Left lung (tissue), 10 donors: Measurements from ENCODE around the gene FAM229A. TPM values are rescaled to one million over a fixed set of nuclear protein-coding genes. Genes with fewer than 3 reads are reported as not detected.

Source experiments
- ATAC-seq: fragments of 200-7000 bp; cut with Tn5 transposase; one replicate; pipeline ENCODE4 v1.9.1; 2020; ENCODE audit warnings: moderate library complexity
- DNase-seq, 4 donors: peaks; one replicate each; pipeline ENCODE4 v3.0.0-alpha.2; 2013 to 2020
- H3K27ac ChIP-seq, 2 donors: fragments of 200-600 bp; sonication (generic) in 1 of 2; one replicate each; pipeline versions ENCODE4 v1.5.0 to v1.8.0; 2020 to 2021
- H3K27me3 ChIP-seq, 2 donors: fragments of 200-600 bp; sonication (generic) in 1 of 2; one replicate each; pipeline versions ENCODE4 v1.5.0 to v1.8.0; 2020 to 2021
- H3K36me3 ChIP-seq, 2 donors: fragments of 200-600 bp; sonication (generic) in 1 of 2; one replicate each; pipeline versions ENCODE4 v1.5.0 to v1.8.0; 2020 to 2021
- H3K4me1 ChIP-seq, 2 donors: fragments of 200-600 bp; one replicate each; pipeline ENCODE4 v1.8.0; 2021
- H3K4me3 ChIP-seq, 2 donors: fragments of 200-600 bp; sonication (generic) in 1 of 2; one replicate each; pipeline versions ENCODE4 v1.5.0 to v1.8.0; 2020 to 2021; ENCODE audit warnings: mild to moderate bottlenecking in 1 of 2
- H3K9me3 ChIP-seq, 2 donors: fragments of 200-600 bp; sonication (generic) in 1 of 2; one replicate each; pipeline versions ENCODE4 v1.5.0 to v1.8.0; 2020 to 2021
- intact Hi-C, 2 donors: fragments of 100-400 bp; cut with DNase I; formaldehyde crosslinking; loops; one replicate each; pipeline versions ENCODE4 v1.11.2 to v1.14.2; 2022
- polyA plus RNA-seq, 6 donors: library from polyadenylated mRNA; unstranded; fragments of 120-200 nt; gene quantifications; one replicate each; pipeline ENCODE4 v1.2.1, GENCODE V29; 2013; ENCODE audit not compliant: insufficient read length in 6 of 6
- total RNA-seq, 2 donors: library from RNA; stranded (reverse); fragmentation: NEBNext Ultra II Directional; extraction: Animal tissue kit (Norgen Biotek cat#: 25700); gene quantifications; one replicate each; pipeline ENCODE4 v1.2.1, GENCODE V29; 2021
- TF ChIP-seq, protein P1 (sequence below), 2 donors: fragments of 200-600 bp; sonication (generic) in 1 of 2; IDR thresholded peaks; one replicate each; pipeline versions ENCODE4 v1.5.0 to v1.8.0; 2021; ENCODE audit warnings: antibody characterized with exemption in 2 of 2
- donor health status: DM: no; HTN: yes; CAD: no.
- donor health status: DM: no; HTN: no; CAD: no.

Gene FAM229A
- total and polyA plus RNA-seq, 8 donors, result 4.4 to 14.0 (median 6.7) TPM

GRCh38 chr1:32318127-32318869 is 44.0 kb downstream of the FAM229A start:
- no peaks in the 10 kb centered on the region for H3K27me3 ChIP-seq
- H3K36me3 ChIP-seq, result peaks cover 0 to 67% of the 10 kb centered on the region in 2 donors
- TF ChIP-seq, protein P1, sequence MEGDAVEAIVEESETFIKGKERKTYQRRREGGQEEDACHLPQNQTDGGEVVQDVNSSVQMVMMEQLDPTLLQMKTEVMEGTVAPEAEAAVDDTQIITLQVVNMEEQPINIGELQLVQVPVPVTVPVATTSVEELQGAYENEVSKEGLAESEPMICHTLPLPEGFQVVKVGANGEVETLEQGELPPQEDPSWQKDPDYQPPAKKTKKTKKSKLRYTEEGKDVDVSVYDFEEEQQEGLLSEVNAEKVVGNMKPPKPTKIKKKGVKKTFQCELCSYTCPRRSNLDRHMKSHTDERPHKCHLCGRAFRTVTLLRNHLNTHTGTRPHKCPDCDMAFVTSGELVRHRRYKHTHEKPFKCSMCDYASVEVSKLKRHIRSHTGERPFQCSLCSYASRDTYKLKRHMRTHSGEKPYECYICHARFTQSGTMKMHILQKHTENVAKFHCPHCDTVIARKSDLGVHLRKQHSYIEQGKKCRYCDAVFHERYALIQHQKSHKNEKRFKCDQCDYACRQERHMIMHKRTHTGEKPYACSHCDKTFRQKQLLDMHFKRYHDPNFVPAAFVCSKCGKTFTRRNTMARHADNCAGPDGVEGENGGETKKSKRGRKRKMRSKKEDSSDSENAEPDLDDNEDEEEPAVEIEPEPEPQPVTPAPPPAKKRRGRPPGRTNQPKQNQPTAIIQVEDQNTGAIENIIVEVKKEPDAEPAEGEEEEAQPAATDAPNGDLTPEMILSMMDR (IDR thresholded peaks at IDR 0.05), result no peak
- H3K9me3 ChIP-seq, result no peaks in the 10 kb centered on the region
- H3K4me1 ChIP-seq, result peaks cover 0 to 11% of the 10 kb centered on the region in 2 donors
- ATAC-seq (no peak), DNase-seq (no peak)
- intact Hi-C loops, result no loop called here
- no peak overlapping the region for H3K27ac ChIP-seq
- H3K4me3 ChIP-seq, result no peak overlapping the region

DNA sequence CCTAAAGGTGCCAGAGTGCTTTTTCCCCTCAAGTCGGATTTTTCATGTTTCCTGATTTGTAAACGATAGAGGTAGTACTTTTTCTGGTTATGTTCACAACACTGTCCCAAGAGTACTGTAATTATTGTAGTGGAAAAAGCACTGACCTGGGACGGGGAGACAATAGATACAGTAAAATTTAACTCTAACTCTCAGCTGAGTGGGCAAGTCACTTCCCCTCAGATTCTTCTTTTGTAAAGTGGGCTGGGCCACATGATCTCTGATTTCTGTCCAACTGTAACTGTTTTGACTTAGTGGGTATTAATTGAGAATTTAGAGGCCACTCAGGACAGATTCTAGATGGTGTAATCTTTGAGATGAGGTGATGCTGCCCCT is 45.4 kb downstream of the FAM229A start:
- Histone ChIP-seq H3K27me3 (no peaks in the 10 kb centered on the region), H3K36me3 (peaks cover 0 to 56% of the 10 kb centered on the region in 2 donors), H3K9me3 (no peaks in the 10 kb centered on the region), H3K4me3 (no peak overlapping the region), H3K4me1 (peaks cover 2 to 15% of the 10 kb centered on the region in 2 donors), H3K27ac (no peak overlapping the region)
- intact Hi-C loops, result no loop called here
- DNase-seq, result no peak
- TF ChIP-seq, protein P1 (IDR thresholded peaks at IDR 0.05), result no peak
- no peak for ATAC-seq

DNA sequence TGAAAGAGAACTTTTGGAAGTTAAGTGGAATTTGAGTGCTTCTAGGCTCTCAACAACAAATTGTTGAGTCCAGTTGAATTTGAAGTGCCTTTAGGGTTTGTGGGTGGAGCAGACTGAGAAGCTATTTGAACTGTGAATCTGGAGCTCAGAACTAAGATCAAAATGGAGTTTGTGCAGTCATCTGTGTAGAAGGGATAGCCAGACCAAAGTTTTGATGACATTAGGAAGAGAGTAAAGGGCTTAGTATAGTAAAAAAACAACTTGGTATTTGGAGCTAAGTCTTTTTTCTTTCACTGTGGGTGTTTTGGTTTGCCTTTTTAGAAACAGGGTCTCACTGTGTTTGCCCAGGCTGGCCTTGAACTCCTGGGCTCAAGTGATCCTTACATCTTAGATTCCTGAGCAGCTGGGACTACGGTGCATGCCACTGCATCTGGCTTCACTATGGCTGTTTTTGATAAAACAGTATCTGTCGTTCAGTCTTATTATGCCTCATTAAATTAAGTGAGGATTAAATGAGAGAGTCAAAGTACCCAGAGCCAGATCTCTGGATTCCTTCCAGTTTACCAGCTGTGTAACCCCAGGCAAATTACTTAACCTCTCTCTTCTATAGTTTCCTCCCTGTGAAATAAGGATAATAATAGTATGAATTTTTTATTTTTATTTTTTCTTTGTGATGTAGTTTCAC is 50.4 kb downstream of the FAM229A start:
- peaks cover 0 to 18% of the 10 kb centered on the region in 2 donors for H3K36me3 ChIP-seq
- no peaks in the 10 kb centered on the region for H3K27me3 ChIP-seq
- peak overlapping the region in 1 of 2 donors; percentile 14 for H3K27ac ChIP-seq
- ATAC-seq (peak; percentile 85), DNase-seq (peak in 1 of 4 donors; percentile 16)
- peaks cover 6 to 18% of the 10 kb centered on the region in 2 donors for H3K4me1 ChIP-seq
- intact Hi-C loops, result no loop called here
- H3K4me3 ChIP-seq, result no peak overlapping the region
- TF ChIP-seq, protein P1 (IDR thresholded peaks at IDR 0.05), result no peak
- H3K9me3 ChIP-seq, result no peaks in the 10 kb centered on the region

Other genes with a start within 250 kb of the FAM229A start
- gene TXLNA, start 182.8 kb downstream of the FAM229A start, total RNA-seq, result 10 to 100 TPM; 54.0 to 56.4 TPM
- gene TXLNA, start 182.8 kb downstream of the FAM229A start, polyA plus RNA-seq, result 10 to 100 TPM; 39.8 to 51.4 (median 44.6) TPM
- 1 to 10 TPM; 7.2 to 9.0 TPM for gene CCDC28B, start 161.9 kb downstream of the FAM229A start, total RNA-seq
- gene CCDC28B, start 161.9 kb downstream of the FAM229A start, polyA plus RNA-seq, result 10 to 100 TPM; 20.9 to 31.5 (median 25.5) TPM
- 1 to 10 TPM; 1.9 to 2.3 TPM for gene IQCC, start 156.8 kb downstream of the FAM229A start, total RNA-seq
- gene IQCC, start 156.8 kb downstream of the FAM229A start, polyA plus RNA-seq, result 1 to 10 TPM; 7.7 to 8.7 (median 8.3) TPM
- gene DCDC2B, start 153.4 kb downstream of the FAM229A start, total RNA-seq, result 1 to 10 TPM in 1 of 2 donors, not detected in 1; 2.3 TPM
- gene DCDC2B, start 153.4 kb downstream of the FAM229A start, polyA plus RNA-seq, result 1 to 10 TPM; 1.6 to 3.8 (median 2.9) TPM
- gene TMEM234, start 140.1 kb downstream of the FAM229A start, total RNA-seq, result 10 to 100 TPM; 19.3 to 21.0 TPM
- 10 to 100 TPM; 19.8 to 24.8 (median 22.8) TPM for gene TMEM234, start 140.1 kb downstream of the FAM229A start, polyA plus RNA-seq
- 100 to 1,000 TPM; 118 to 172 TPM for gene EIF3I, start 140.1 kb downstream of the FAM229A start, total RNA-seq
- gene EIF3I, start 140.1 kb downstream of the FAM229A start, polyA plus RNA-seq, result 100 to 1,000 TPM; 156 to 182 (median 178) TPM
- 10 to 100 TPM; 15.2 to 16.8 TPM for gene FAM167B, start 115.3 kb downstream of the FAM229A start, total RNA-seq
- gene FAM167B, start 115.3 kb downstream of the FAM229A start, polyA plus RNA-seq, result 1 to 10 TPM; 3.7 to 7.1 (median 4.6) TPM
- gene LCK, start 111.2 kb downstream of the FAM229A start, total RNA-seq, result 1 to 10 TPM; 3.3 to 8.8 TPM
- 1 to 10 TPM in 5 of 6 donors, under 1 TPM in 1; 0.95 to 2.1 (median 1.5) TPM for gene LCK, start 111.2 kb downstream of the FAM229A start, polyA plus RNA-seq
- gene HDAC1, start 70.4 kb downstream of the FAM229A start, total RNA-seq, result 10 to 100 TPM; 61.8 to 72.7 TPM
- 100 to 1,000 TPM; 146 to 193 (median 167) TPM for gene HDAC1, start 70.4 kb downstream of the FAM229A start, polyA plus RNA-seq
- gene MARCKSL1, start 26.3 kb downstream of the FAM229A start, total RNA-seq, result 10 to 100 TPM; 33.1 to 58.3 TPM
- 100 to 1,000 TPM; 364 to 478 (median 430) TPM for gene MARCKSL1, start 26.3 kb downstream of the FAM229A start, polyA plus RNA-seq
- 1 to 10 TPM; 1.8 TPM for gene TSSK3, start 54 bp upstream of the FAM229A start, total RNA-seq
- 1 to 10 TPM; 2.8 to 7.8 (median 5.0) TPM for gene TSSK3, start 54 bp upstream of the FAM229A start, polyA plus RNA-seq
- 10 to 100 TPM; 51.2 to 64.8 TPM for gene BSDC1, start 32.0 kb upstream of the FAM229A start, total RNA-seq
- gene BSDC1, start 32.0 kb upstream of the FAM229A start, polyA plus RNA-seq, result 10 to 100 TPM; 50.6 to 61.1 (median 57.9) TPM
- under 1 TPM; 0.03 TPM for gene ZBTB8B, start 102.6 kb upstream of the FAM229A start, total RNA-seq
- 1 to 10 TPM; 1.3 to 2.0 (median 1.6) TPM for gene ZBTB8B, start 102.6 kb upstream of the FAM229A start, polyA plus RNA-seq
- gene ZBTB8A, start 176.9 kb upstream of the FAM229A start, total RNA-seq, result 1 to 10 TPM; 8.6 to 9.8 TPM
- 10 to 100 TPM; 13.4 to 17.3 (median 14.9) TPM for gene ZBTB8A, start 176.9 kb upstream of the FAM229A start, polyA plus RNA-seq